HepG2 (cell line): ENCODE measurements around the gene GLIS2. TPM values are rescaled to one million over a fixed set of nuclear protein-coding genes. Genes with fewer than 3 reads are reported as not detected.

Source experiments
- HMGXB3 ChIP-seq: sonication (generic); formaldehyde crosslinking; IDR thresholded peaks from 2 replicates; pipeline ENCODE4 v1.4.0; 2020; ENCODE audit warnings: missing genetic modification reagents, borderline replicate concordance
- HNRNPK ChIP-seq: fragments of 200-400 bp; formaldehyde crosslinking; IDR thresholded peaks from 2 replicates; pipeline ENCODE4 v1.6.1; 2018; ENCODE audit warnings: low read length, low read depth, moderate library complexity, mild to moderate bottlenecking; ENCODE audit not compliant: poor library complexity, severe bottlenecking
- NR2F1 ChIP-seq, 2 experiments: fragments of 450-650 bp in 1 of 2; formaldehyde crosslinking in 1 of 2; IDR thresholded peaks; 2 replicates each; pipeline versions ENCODE4 v1.5.0 to v1.6.1; 2016 to 2020; ENCODE audit warnings: mild to moderate bottlenecking in 1 of 2, missing compliant biosample characterization in 1 of 2, missing genetic modification reagents in 1 of 2, moderate library complexity in 1 of 2
- SOX13 ChIP-seq, 3 experiments: fragments of 450-650 bp in 1 of 3; sonication (generic) in 1 of 3; formaldehyde crosslinking in 1 of 3; IDR thresholded peaks in 2 of 3; conservative IDR thresholded peaks in 1 of 3; 2 replicates each; pipeline versions ENCODE4 v1.5.0 to v1.6.1; 2016 to 2020; ENCODE audit warnings: antibody characterized with exemption in 1 of 3, mild to moderate bottlenecking in 1 of 3, missing compliant biosample characterization in 1 of 3, missing genetic modification reagents in 1 of 3, moderate library complexity in 1 of 3
- USF2 ChIP-seq, 2 experiments: sonication (generic) in 1 of 2; formaldehyde crosslinking in 1 of 2; IDR thresholded peaks; 2 replicates each; pipeline versions ENCODE4 v1.5.1 to v1.6.1; 2011 to 2020; ENCODE audit warnings: borderline replicate concordance in 1 of 2, low read depth in 1 of 2, low read length in 1 of 2, mild to moderate bottlenecking in 1 of 2, missing genetic modification reagents in 1 of 2, moderate library complexity in 1 of 2
- ZNF274 ChIP-seq: sonication (generic); formaldehyde crosslinking; IDR thresholded peaks from 2 replicates; pipeline ENCODE4 v1.5.1; 2020; ENCODE audit warnings: mild to moderate bottlenecking, missing genetic modification reagents
- ZNF616 ChIP-seq: sonication (generic); formaldehyde crosslinking; IDR thresholded peaks from 2 replicates; pipeline ENCODE4 v1.5.0; 2020; ENCODE audit warnings: low read depth, mild to moderate bottlenecking, missing genetic modification reagents
- ZSCAN31 ChIP-seq: sonication (generic); formaldehyde crosslinking; IDR thresholded peaks from 2 replicates; pipeline ENCODE4 v1.5.0; 2020; ENCODE audit warnings: low read depth, mild to moderate bottlenecking, missing genetic modification reagents
- polyA plus RNA-seq, 8 experiments: library from polyadenylated mRNA; depleted of rRNA in 3 of 8; stranded (reverse) in 7 of 8; unstranded in 1 of 8; fragments of >200 nt; fragmentation: Illumina TruSeq in 4 of 8; extraction: Trizol in 4 of 8; gene quantifications; 2 replicates each; pipeline versions ENCODE4 v1.2.1 to v1.2.3, GENCODE V29; 2011 to 2016; ENCODE audit warnings: low read depth in 4 of 8, missing spikeins in 1 of 8, mixed read lengths in 1 of 8; ENCODE audit not compliant: insufficient read depth in 1 of 8
- total RNA-seq, 5 experiments: library from RNA; depleted of rRNA; stranded (reverse); fragments of >200 nt; fragmentation: Illumina TruSeq; extraction: Trizol; gene quantifications; 2 replicates each; pipeline ENCODE4 v1.2.3, GENCODE V29; 2016; ENCODE audit warnings: low read depth in 1 of 5
- TF ChIP-seq, protein P1 (sequence below): IDR thresholded peaks from 2 replicates; pipeline ENCODE4 v1.6.1; 2016; ENCODE audit warnings: low read depth, borderline replicate concordance
- TF ChIP-seq, protein P2 (sequence below): sonication (generic); formaldehyde crosslinking; IDR thresholded peaks from 2 replicates; pipeline ENCODE4 v1.4.0; 2020; ENCODE audit warnings: mild to moderate bottlenecking, missing genetic modification reagents

Gene GLIS2
- total and polyA plus RNA-seq, 2 of the 13 experiments (the other 11 are each of a cell fraction or from before 2014, with no cell fraction given): 0.28 to 0.29 TPM

GRCh38 chr16:4313563-4314531 lies 2.0 kb upstream of the GLIS2 start (continued):
- TF ChIP-seq, protein P1, sequence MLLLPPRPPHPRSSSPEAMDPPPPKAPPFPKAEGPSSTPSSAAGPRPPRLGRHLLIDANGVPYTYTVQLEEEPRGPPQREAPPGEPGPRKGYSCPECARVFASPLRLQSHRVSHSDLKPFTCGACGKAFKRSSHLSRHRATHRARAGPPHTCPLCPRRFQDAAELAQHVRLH (CRISPR knock-in tag): peak; percentile 64; the same call in 1 of the 2 replicates
- TF ChIP-seq ZNF274 (CRISPR knock-in tag): no peak
- TF ChIP-seq NR2F1 (CRISPR knock-in tag; IDR thresholded peaks at IDR 0.05): 0 out of 4 replicates have a peak, but pooled peaks have one; percentile 22 to 47
- no peak for TF ChIP-seq HNRNPK
- TF ChIP-seq USF2 (IDR thresholded peaks at IDR 0.05; ENCODE audit: low read depth, low read length): no peak
- TF ChIP-seq USF2 (CRISPR knock-in tag; IDR thresholded peaks at IDR 0.05; ENCODE audit: borderline replicate concordance): 0 out of 2 replicates have a peak, but pooled peaks have one; percentile 15
- no peak for TF ChIP-seq SOX13 (IDR thresholded peaks at IDR 0.05)
- peak in 1 of 2 experiments; percentile 45; a peak in 1 of 4 replicates for TF ChIP-seq SOX13 (CRISPR knock-in tag; conservative IDR thresholded peaks at IDR 0.05 in 1 of 2, IDR thresholded peaks at IDR 0.05 in 1 of 2)
- peak; percentile 73; the same call in 1 of the 2 replicates for TF ChIP-seq ZSCAN31 (CRISPR knock-in tag)
- TF ChIP-seq HMGXB3 (CRISPR knock-in tag): no peak
- no peak for TF ChIP-seq ZNF616
- TF ChIP-seq, protein P2, sequence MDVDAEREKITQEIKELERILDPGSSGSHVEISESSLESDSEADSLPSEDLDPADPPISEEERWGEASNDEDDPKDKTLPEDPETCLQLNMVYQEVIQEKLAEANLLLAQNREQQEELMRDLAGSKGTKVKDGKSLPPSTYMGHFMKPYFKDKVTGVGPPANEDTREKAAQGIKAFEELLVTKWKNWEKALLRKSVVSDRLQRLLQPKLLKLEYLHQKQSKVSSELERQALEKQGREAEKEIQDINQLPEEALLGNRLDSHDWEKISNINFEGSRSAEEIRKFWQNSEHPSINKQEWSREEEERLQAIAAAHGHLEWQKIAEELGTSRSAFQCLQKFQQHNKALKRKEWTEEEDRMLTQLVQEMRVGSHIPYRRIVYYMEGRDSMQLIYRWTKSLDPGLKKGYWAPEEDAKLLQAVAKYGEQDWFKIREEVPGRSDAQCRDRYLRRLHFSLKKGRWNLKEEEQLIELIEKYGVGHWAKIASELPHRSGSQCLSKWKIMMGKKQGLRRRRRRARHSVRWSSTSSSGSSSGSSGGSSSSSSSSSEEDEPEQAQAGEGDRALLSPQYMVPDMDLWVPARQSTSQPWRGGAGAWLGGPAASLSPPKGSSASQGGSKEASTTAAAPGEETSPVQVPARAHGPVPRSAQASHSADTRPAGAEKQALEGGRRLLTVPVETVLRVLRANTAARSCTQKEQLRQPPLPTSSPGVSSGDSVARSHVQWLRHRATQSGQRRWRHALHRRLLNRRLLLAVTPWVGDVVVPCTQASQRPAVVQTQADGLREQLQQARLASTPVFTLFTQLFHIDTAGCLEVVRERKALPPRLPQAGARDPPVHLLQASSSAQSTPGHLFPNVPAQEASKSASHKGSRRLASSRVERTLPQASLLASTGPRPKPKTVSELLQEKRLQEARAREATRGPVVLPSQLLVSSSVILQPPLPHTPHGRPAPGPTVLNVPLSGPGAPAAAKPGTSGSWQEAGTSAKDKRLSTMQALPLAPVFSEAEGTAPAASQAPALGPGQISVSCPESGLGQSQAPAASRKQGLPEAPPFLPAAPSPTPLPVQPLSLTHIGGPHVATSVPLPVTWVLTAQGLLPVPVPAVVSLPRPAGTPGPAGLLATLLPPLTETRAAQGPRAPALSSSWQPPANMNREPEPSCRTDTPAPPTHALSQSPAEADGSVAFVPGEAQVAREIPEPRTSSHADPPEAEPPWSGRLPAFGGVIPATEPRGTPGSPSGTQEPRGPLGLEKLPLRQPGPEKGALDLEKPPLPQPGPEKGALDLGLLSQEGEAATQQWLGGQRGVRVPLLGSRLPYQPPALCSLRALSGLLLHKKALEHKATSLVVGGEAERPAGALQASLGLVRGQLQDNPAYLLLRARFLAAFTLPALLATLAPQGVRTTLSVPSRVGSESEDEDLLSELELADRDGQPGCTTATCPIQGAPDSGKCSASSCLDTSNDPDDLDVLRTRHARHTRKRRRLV (CRISPR knock-in tag): 0 out of 2 replicates have a peak, but pooled peaks have one; percentile 30
